ENCODE data around the gene LRRC3C.

DNA sequence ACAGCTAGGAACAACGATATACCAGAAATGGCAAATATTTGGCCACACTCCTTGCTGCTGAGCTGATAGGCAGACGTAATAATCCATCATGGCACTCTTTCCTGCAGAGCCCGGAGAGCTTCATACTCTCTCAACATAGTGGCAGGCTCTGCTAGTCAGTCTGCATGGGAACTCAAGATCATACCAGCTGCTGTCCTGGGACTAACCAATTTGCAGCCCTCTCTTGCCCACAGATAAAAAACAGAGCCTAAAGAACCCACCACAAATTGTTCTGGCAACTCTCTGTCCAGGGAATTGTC lies 22.6 kb upstream of the LRRC3C start:
- TF ChIP-seq, protein P1, sequence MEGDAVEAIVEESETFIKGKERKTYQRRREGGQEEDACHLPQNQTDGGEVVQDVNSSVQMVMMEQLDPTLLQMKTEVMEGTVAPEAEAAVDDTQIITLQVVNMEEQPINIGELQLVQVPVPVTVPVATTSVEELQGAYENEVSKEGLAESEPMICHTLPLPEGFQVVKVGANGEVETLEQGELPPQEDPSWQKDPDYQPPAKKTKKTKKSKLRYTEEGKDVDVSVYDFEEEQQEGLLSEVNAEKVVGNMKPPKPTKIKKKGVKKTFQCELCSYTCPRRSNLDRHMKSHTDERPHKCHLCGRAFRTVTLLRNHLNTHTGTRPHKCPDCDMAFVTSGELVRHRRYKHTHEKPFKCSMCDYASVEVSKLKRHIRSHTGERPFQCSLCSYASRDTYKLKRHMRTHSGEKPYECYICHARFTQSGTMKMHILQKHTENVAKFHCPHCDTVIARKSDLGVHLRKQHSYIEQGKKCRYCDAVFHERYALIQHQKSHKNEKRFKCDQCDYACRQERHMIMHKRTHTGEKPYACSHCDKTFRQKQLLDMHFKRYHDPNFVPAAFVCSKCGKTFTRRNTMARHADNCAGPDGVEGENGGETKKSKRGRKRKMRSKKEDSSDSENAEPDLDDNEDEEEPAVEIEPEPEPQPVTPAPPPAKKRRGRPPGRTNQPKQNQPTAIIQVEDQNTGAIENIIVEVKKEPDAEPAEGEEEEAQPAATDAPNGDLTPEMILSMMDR (IDR thresholded peaks at IDR 0.05; ENCODE audit: insufficient read depth, low read depth, low read length), result no peak
- no peak for TF ChIP-seq EZH2 (IDR thresholded peaks at IDR 0.05; ENCODE audit: insufficient read depth, low read length)
